Cardiac muscle cell (in vitro differentiated cells and primary cell): ENCODE measurements around the gene CHMP4B. TPM values are rescaled to one million over a fixed set of nuclear protein-coding genes. Genes with fewer than 3 reads are reported as not detected.

Source experiments
- DNase-seq, 2 donors: peaks; one replicate each; pipeline versions ENCODE4 v3.0.0 to v3.0.0-alpha.2; 2010 to 2017; ENCODE audit warnings: low read depth in 1 of 2, low spot score in 1 of 2
- H3K27ac ChIP-seq: fragments of 200-600 bp; sonication (generic); 2 replicates; pipeline ENCODE4 v1.5.1; 2016
- H3K27me3 ChIP-seq: fragments of 200-600 bp; sonication (generic); 2 replicates; pipeline ENCODE4 v1.6.0; 2016; ENCODE audit warnings: control low read depth
- H3K36me3 ChIP-seq: fragments of 200-600 bp; sonication (generic); 2 replicates; pipeline ENCODE4 v1.5.1; 2016; ENCODE audit warnings: control low read depth
- H3K4me1 ChIP-seq: fragments of 200-600 bp; sonication (generic); 2 replicates; pipeline ENCODE4 v1.8.1; 2017; ENCODE audit warnings: low read depth, mild to moderate bottlenecking, mixed run types
- H3K4me3 ChIP-seq: fragments of 200-600 bp; sonication (generic); 2 replicates; pipeline ENCODE4 v1.5.1; 2016; ENCODE audit warnings: mild to moderate bottlenecking
- H3K9me3 ChIP-seq: fragments of 200-600 bp; sonication (generic); 2 replicates; pipeline ENCODE4 v1.5.1; 2017; ENCODE audit warnings: low read depth, mild to moderate bottlenecking, control low read depth
- polyA plus RNA-seq: library from polyadenylated mRNA; unstranded; fragments of >200 nt; fragmentation: Nextera tagmentation; extraction: Ambion mirVana; gene quantifications from 2 replicates; pipeline ENCODE4 v1.2.1, GENCODE V29; 2016
- total RNA-seq: library from RNA; depleted of rRNA; stranded (reverse); fragments of >200 nt; gene quantifications from 2 replicates; pipeline ENCODE4 v1.2.3, GENCODE V29; 2016
- TF ChIP-seq, protein P1 (sequence below): IDR thresholded peaks from 2 replicates; pipeline ENCODE4 v1.5.1; 2012; ENCODE audit warnings: low read depth, mild to moderate bottlenecking, low read length

CHMP4B gene
- total and polyA plus RNA-seq, 2 experiments from 2014 or later: 4.6 to 110 TPM

DNA sequence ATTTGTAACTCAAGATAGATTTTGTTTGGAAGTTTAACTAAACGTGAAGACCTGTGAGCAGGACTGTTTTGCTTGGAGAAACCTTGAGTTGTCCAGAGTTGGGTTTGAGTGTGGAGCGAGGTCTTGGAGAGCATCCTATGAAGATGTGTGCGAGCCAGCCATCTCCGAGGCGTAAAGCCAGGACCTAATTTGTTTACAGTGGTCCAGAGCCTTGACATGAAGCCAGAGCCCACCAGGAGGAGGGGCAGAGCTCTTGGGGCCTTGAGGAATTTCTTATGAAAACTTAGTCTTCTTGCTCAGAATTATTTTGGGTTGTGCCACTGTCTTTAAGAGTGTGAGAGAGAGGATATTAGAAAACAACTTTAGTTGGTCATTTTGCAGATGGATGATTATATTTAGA, 6.3 kb downstream of the CHMP4B start:
- Histone ChIP-seq H3K27me3 (no peaks in the 10 kb centered on the region), H3K4me1 (peaks cover 19% of the 10 kb centered on the region), H3K9me3 (no peaks in the 10 kb centered on the region), H3K27ac (no peak overlapping the region), H3K36me3 (no peaks in the 10 kb centered on the region), H3K4me3 (no peak overlapping the region)
- TF ChIP-seq, protein P1, sequence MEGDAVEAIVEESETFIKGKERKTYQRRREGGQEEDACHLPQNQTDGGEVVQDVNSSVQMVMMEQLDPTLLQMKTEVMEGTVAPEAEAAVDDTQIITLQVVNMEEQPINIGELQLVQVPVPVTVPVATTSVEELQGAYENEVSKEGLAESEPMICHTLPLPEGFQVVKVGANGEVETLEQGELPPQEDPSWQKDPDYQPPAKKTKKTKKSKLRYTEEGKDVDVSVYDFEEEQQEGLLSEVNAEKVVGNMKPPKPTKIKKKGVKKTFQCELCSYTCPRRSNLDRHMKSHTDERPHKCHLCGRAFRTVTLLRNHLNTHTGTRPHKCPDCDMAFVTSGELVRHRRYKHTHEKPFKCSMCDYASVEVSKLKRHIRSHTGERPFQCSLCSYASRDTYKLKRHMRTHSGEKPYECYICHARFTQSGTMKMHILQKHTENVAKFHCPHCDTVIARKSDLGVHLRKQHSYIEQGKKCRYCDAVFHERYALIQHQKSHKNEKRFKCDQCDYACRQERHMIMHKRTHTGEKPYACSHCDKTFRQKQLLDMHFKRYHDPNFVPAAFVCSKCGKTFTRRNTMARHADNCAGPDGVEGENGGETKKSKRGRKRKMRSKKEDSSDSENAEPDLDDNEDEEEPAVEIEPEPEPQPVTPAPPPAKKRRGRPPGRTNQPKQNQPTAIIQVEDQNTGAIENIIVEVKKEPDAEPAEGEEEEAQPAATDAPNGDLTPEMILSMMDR: no peak
- no peak for DNase-seq

DNA sequence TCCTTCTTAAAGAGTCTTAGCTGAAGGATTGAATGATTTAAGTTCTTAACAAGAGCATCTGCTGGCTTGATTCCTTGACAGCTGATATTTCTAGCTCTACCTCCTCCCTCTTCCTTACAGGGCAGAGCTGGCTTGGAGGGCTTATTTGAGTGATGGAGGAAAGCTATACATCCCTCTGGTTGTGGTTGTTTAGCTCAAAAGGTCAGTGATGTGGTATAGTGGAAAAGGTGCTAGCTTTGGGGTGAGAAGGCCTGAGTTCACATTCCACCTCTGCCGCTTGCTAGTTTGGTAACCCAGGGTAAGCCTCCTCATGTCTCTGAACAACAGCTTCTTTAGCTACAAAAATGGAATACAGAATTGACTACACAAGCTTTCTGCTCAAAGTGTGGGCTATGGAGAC, 8.3 kb downstream of the CHMP4B start:
- H3K4me3 ChIP-seq: no peak overlapping the region
- TF ChIP-seq, protein P1: no peak
- H3K9me3 ChIP-seq: no peaks in the 10 kb centered on the region
- no peak for DNase-seq
- no peak overlapping the region for H3K27ac ChIP-seq
- H3K36me3 ChIP-seq: no peaks in the 10 kb centered on the region
- H3K27me3 ChIP-seq: no peaks in the 10 kb centered on the region
- peaks cover 14% of the 10 kb centered on the region for H3K4me1 ChIP-seq

DNA sequence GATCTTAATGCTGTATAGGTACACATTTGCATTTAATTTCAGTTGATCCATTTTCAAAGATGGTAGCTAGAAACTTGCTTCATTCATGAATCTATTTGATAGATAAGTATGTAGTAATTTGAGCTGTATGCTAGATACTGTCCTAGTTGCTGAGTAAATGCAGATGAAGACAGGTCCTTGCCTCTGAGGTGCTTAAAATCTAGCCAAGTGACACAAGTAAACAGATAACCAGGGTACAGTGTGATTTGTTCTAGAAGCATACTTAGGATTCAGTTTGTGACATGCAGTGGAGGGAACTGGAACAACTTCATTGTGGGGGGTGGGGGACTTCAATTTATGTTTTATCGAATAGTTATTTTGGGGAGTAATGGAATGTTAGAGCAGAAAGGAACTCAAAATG, 9.2 kb downstream of the CHMP4B start:
- Histone ChIP-seq H3K27me3 (no peaks in the 10 kb centered on the region), H3K27ac (no peak overlapping the region), H3K9me3 (no peaks in the 10 kb centered on the region), H3K4me1 (peaks cover 22% of the 10 kb centered on the region), H3K4me3 (no peak overlapping the region), H3K36me3 (no peaks in the 10 kb centered on the region)
- TF ChIP-seq, protein P1: no peak
- no peak for DNase-seq

DNA sequence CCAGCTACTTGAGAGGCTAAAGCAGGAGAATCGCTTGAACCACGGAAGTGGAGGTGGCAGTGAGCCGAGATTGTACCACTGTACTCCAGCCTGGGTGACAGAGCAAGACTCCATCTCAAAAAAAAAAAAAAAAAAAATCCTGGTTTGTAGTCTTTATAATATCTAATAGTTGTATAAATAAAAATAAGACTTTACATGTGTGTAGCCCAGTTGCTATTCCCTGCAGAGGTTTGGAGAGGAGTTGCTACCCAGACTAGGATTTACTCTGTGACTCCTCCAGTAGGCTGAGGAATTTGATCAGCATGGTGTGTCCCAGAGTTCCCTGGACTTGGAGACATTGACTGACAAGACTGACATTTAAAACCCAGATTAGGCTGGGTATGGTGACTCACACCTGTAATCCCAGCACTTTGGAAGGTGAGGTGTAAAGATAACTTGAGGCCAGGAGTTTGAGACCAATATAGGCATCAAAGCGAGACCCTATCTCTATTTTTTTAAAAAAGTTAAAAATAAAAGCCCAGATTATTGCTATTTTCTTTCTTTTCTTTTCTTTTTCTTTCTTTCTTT, 10.2 kb downstream of the CHMP4B start:
- Histone ChIP-seq H3K27ac (no peak overlapping the region), H3K27me3 (no peaks in the 10 kb centered on the region), H3K9me3 (no peaks in the 10 kb centered on the region), H3K4me3 (no peak overlapping the region), H3K4me1 (peaks cover 29% of the 10 kb centered on the region), H3K36me3 (no peaks in the 10 kb centered on the region)
- no peak for DNase-seq
- TF ChIP-seq, protein P1: no peak

DNA sequence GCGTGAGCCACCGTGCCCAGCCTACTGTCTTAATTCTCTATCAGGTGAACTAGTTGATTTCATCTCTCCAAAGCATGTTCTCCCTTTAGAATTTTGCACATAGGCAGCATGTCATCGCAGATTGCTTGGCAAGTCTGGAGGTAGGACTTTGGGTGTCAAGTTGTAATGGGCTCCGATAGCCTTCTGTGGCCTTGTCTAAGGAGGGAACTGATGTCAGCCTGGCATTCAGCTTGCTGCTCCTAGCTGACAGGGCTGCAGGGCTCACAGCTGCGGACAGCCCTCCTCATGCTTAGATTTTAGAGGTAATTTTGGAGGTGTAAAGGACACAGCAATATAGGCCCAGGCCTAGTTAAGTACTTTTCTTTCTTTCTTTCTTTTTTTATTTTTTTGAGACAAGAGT, 11.3 kb downstream of the CHMP4B start:
- peaks cover 38% of the 10 kb centered on the region for H3K4me1 ChIP-seq
- no peaks in the 10 kb centered on the region for H3K27me3 ChIP-seq
- no peak for DNase-seq
- H3K9me3 ChIP-seq: no peaks in the 10 kb centered on the region
- TF ChIP-seq, protein P1: no peak
- no peak overlapping the region for H3K4me3 ChIP-seq
- H3K36me3 ChIP-seq: no peaks in the 10 kb centered on the region
- no peak overlapping the region for H3K27ac ChIP-seq
